ENCODE results near the gene ARHGEF4. TPM values are rescaled to one million over a fixed set of nuclear protein-coding genes. Genes with fewer than 3 reads are reported as not detected.
A peak's percentile ranks its signal among the peaks of the same experiment; 100 is the strongest.

Gene ARHGEF4
- polyA plus RNA-seq, 1 donor (not counting 4 experiments of a cell fraction or from before 2014, with no cell fraction given) = 22.6 TPM

- Histone ChIP-seq H3K9me1 (ENCODE audit: control insufficient read depth, extremely low read depth, insufficient read depth, low read length) (no peaks in the 10 kb centered on the region), H3K4me1 (ENCODE audit: control insufficient read depth, extremely low read depth, insufficient read depth, low read length) (peaks cover 24% of the 10 kb centered on the region), H3K9me3 (ENCODE audit: control insufficient read depth, low read depth, low read length) (no peaks in the 10 kb centered on the region), H3K79me2 (ENCODE audit: control insufficient read depth, insufficient read depth, low read length) (no peaks in the 10 kb centered on the region), H3K27ac (ENCODE audit: control insufficient read depth, insufficient read depth, low read length) (peak overlapping the region; percentile 94), H4K20me1 (ENCODE audit: control insufficient read depth, extremely low read depth, insufficient read depth, low read length) (no peaks in the 10 kb centered on the region), H3K4me2 (ENCODE audit: control insufficient read depth, extremely low read depth, insufficient read depth, low read depth, low read length) (peak overlapping the region; percentile 85), H3K9ac (ENCODE audit: control insufficient read depth, extremely low read depth, insufficient read depth, low read length) (peak overlapping the region; percentile 77), H2AFZ (ENCODE audit: control insufficient read depth, low read length) (peak overlapping the region; percentile 69), H3K27me3 (ENCODE audit: control insufficient read depth, extremely low read depth, insufficient read depth, low read length) (no peaks in the 10 kb centered on the region), H3K4me3 (ENCODE audit: control insufficient read depth in 2 of 3, extremely low read depth in 1 of 3, insufficient read depth in 2 of 3, low read depth in 1 of 3, low read length in 3 of 3) (peak overlapping the region; percentile 0 to 50 (median 42)), H3K36me3 (ENCODE audit: control insufficient read depth in 2 of 2, extremely low read depth in 1 of 2, insufficient read depth in 2 of 2, low read length in 2 of 2) (no peaks in the 10 kb centered on the region)
- dilution Hi-C loops (cut with MboI; ENCODE audit: extremely low pct_ligation_motif_present, low sequenced_read_pairs) = no loop called here
- TF ChIP-seq, protein P1, sequence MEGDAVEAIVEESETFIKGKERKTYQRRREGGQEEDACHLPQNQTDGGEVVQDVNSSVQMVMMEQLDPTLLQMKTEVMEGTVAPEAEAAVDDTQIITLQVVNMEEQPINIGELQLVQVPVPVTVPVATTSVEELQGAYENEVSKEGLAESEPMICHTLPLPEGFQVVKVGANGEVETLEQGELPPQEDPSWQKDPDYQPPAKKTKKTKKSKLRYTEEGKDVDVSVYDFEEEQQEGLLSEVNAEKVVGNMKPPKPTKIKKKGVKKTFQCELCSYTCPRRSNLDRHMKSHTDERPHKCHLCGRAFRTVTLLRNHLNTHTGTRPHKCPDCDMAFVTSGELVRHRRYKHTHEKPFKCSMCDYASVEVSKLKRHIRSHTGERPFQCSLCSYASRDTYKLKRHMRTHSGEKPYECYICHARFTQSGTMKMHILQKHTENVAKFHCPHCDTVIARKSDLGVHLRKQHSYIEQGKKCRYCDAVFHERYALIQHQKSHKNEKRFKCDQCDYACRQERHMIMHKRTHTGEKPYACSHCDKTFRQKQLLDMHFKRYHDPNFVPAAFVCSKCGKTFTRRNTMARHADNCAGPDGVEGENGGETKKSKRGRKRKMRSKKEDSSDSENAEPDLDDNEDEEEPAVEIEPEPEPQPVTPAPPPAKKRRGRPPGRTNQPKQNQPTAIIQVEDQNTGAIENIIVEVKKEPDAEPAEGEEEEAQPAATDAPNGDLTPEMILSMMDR (optimal IDR thresholded peaks at IDR 0.05 in 1 of 3, IDR thresholded peaks at IDR 0.05 in 1 of 3, conservative IDR thresholded peaks at IDR 0.05 in 1 of 3; ENCODE audit: extremely low read depth in 1 of 3, insufficient read depth in 2 of 3, low read length in 3 of 3) = no peak
- no peak for TF ChIP-seq EZH2 (IDR thresholded peaks at IDR 0.05; ENCODE audit: low read length)
- peak; percentile 95 for DNase-seq (ENCODE audit: low read depth, low spot score)
- peak; percentile 97 for FAIRE-seq
These were observed 28.0 kb upstream of the ARHGEF4 start for GRCh38 chr2:130808482-130809268.

DNA sequence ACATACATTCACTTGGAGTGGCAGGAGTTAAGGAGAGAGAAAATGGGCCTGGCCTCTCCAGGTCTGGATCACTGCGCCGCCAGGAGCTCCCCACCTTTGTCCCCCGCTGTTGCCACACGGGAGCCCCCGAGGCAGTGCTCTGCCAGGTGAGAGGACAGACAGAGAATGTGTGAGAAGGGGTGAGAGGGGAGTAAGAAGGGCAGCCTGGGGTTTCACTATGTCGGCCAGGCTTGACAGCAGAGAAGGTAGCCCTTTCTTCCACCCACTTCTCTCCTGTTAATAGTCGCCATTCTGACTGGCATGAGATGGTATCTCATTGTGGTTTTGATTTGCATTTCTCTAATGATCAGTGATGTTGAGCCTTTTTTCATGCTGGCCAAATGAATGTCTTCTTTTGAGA is 26.2 kb upstream of the ARHGEF4 start:
- dilution Hi-C loops (cut with MboI; ENCODE audit: extremely low pct_ligation_motif_present, low sequenced_read_pairs) = no loop called here
- Histone ChIP-seq H3K79me2 (ENCODE audit: control insufficient read depth, insufficient read depth, low read length) (no peaks in the 10 kb centered on the region), H3K9ac (ENCODE audit: control insufficient read depth, extremely low read depth, insufficient read depth, low read length) (no peak overlapping the region), H2AFZ (ENCODE audit: control insufficient read depth, low read length) (no peak overlapping the region), H3K9me1 (ENCODE audit: control insufficient read depth, extremely low read depth, insufficient read depth, low read length) (no peaks in the 10 kb centered on the region), H3K4me2 (ENCODE audit: control insufficient read depth, extremely low read depth, insufficient read depth, low read depth, low read length) (no peak overlapping the region), H3K27me3 (ENCODE audit: control insufficient read depth, extremely low read depth, insufficient read depth, low read length) (no peaks in the 10 kb centered on the region), H3K4me3 (ENCODE audit: control insufficient read depth in 2 of 3, extremely low read depth in 1 of 3, insufficient read depth in 2 of 3, low read depth in 1 of 3, low read length in 3 of 3) (no peak overlapping the region), H4K20me1 (ENCODE audit: control insufficient read depth, extremely low read depth, insufficient read depth, low read length) (no peaks in the 10 kb centered on the region), H3K36me3 (ENCODE audit: control insufficient read depth in 2 of 2, extremely low read depth in 1 of 2, insufficient read depth in 2 of 2, low read length in 2 of 2) (no peaks in the 10 kb centered on the region), H3K27ac (ENCODE audit: control insufficient read depth, insufficient read depth, low read length) (no peak overlapping the region), H3K4me1 (ENCODE audit: control insufficient read depth, extremely low read depth, insufficient read depth, low read length) (peaks cover 24% of the 10 kb centered on the region), H3K9me3 (ENCODE audit: control insufficient read depth, low read depth, low read length) (no peaks in the 10 kb centered on the region)
- no peak for FAIRE-seq
- DNase-seq (ENCODE audit: low read depth, low spot score) = no peak
- no peak for TF ChIP-seq EZH2 (IDR thresholded peaks at IDR 0.05; ENCODE audit: low read length)
- TF ChIP-seq, protein P1 (optimal IDR thresholded peaks at IDR 0.05 in 1 of 3, IDR thresholded peaks at IDR 0.05 in 1 of 3, conservative IDR thresholded peaks at IDR 0.05 in 1 of 3; ENCODE audit: extremely low read depth in 1 of 3, insufficient read depth in 2 of 3, low read length in 3 of 3) = no peak

Data from keratinocyte (primary cell).